ENCODE results near the gene THSD8. TPM values are rescaled to one million over a fixed set of nuclear protein-coding genes. Genes with fewer than 3 reads are reported as not detected.

The THSD8 gene
- total RNA-seq, 1 donor from 2014 or later, result 34.7 TPM

- no peaks in the 10 kb centered on the region for H3K9me3 Mint-ChIP-seq
- no peak within 1 kb of the TSS for H3K27ac Mint-ChIP-seq (ENCODE audit: unreplicated experiment)
- peak within 1 kb of the TSS; percentile 76 for H3K4me3 Mint-ChIP-seq
- no peak for TF ChIP-seq CTCF (conservative IDR thresholded peaks at IDR 0.05)
- peaks cover 30% of the 10 kb centered on the region for H3K4me1 Mint-ChIP-seq
- no peaks in the 10 kb centered on the region for H3K36me3 Mint-ChIP-seq (ENCODE audit: low read depth)
- no peak for DNase-seq (ENCODE audit: low read depth, low spot score)
- H3K27me3 Mint-ChIP-seq (ENCODE audit: low read depth), result peaks cover 89% of the 10 kb centered on the region
Observed at GRCh38 chr19:12834566-12834943, 32.7 kb downstream of the THSD8 start, which contains the start of gene RTBDN. TSS of gene RTBDN (minus strand) at chr19:12834579. CDS start at chr19:12829979, 4,600 bp downstream.

- Mint-ChIP-seq H3K4me3 (peak overlapping the region; percentile 51), H3K27ac (ENCODE audit: unreplicated experiment) (no peak overlapping the region), H3K27me3 (ENCODE audit: low read depth) (peaks cover 89% of the 10 kb centered on the region), H3K4me1 (peaks cover 33% of the 10 kb centered on the region), H3K9me3 (no peaks in the 10 kb centered on the region), H3K36me3 (ENCODE audit: low read depth) (no peaks in the 10 kb centered on the region)
- no peak for TF ChIP-seq CTCF (conservative IDR thresholded peaks at IDR 0.05)
- peak; percentile 29 for DNase-seq (ENCODE audit: low read depth, low spot score)
Observed at GRCh38 chr19:12834976-12835757, 33.3 kb downstream of the THSD8 start.

GRCh38 chr19:12836529-12836863 lies 34.6 kb downstream of the THSD8 start:
- peaks cover 89% of the 10 kb centered on the region for H3K27me3 Mint-ChIP-seq (ENCODE audit: low read depth)
- H3K4me3 Mint-ChIP-seq, result peak overlapping the region; percentile 87
- peaks cover 46% of the 10 kb centered on the region for H3K4me1 Mint-ChIP-seq
- no peak for TF ChIP-seq CTCF (conservative IDR thresholded peaks at IDR 0.05)
- H3K36me3 Mint-ChIP-seq (ENCODE audit: low read depth), result no peaks in the 10 kb centered on the region
- no peak overlapping the region for H3K27ac Mint-ChIP-seq (ENCODE audit: unreplicated experiment)
- no peak for DNase-seq (ENCODE audit: low read depth, low spot score)
- no peaks in the 10 kb centered on the region for H3K9me3 Mint-ChIP-seq

GRCh38 chr19:12837225-12837624 lies 35.4 kb downstream of the THSD8 start:
- H3K27me3 Mint-ChIP-seq (ENCODE audit: low read depth), result peaks cover 88% of the 10 kb centered on the region
- no peak for DNase-seq (ENCODE audit: low read depth, low spot score)
- H3K4me3 Mint-ChIP-seq, result peak overlapping the region; percentile 79
- no peak overlapping the region for H3K27ac Mint-ChIP-seq (ENCODE audit: unreplicated experiment)
- H3K9me3 Mint-ChIP-seq, result no peaks in the 10 kb centered on the region
- TF ChIP-seq CTCF (conservative IDR thresholded peaks at IDR 0.05), result no peak
- H3K36me3 Mint-ChIP-seq (ENCODE audit: low read depth), result no peaks in the 10 kb centered on the region
- H3K4me1 Mint-ChIP-seq, result peaks cover 52% of the 10 kb centered on the region

GRCh38 chr19:12838182-12838885 lies 36.5 kb downstream of the THSD8 start, which contains the start of gene MAST1:
TSS of gene MAST1 (plus strand) at chr19:12838515. CDS start at chr19:12838573, 58 bp downstream.
- H3K27me3 Mint-ChIP-seq (ENCODE audit: low read depth), result peaks cover 82% of the 10 kb centered on the region

More at GRCh38 chr19:12838182-12838885, 36.5 kb downstream of the THSD8 start, which contains the start of gene MAST1:
- H3K9me3 Mint-ChIP-seq, result no peaks in the 10 kb centered on the region
- peak within 1 kb of the TSS; percentile 82 for H3K4me3 Mint-ChIP-seq
- H3K36me3 Mint-ChIP-seq (ENCODE audit: low read depth), result no peaks in the 10 kb centered on the region
- DNase-seq (ENCODE audit: low read depth, low spot score), result peak; percentile 54
- peaks cover 44% of the 10 kb centered on the region for H3K4me1 Mint-ChIP-seq
- TF ChIP-seq CTCF (conservative IDR thresholded peaks at IDR 0.05), result peak; percentile 75
- H3K27ac Mint-ChIP-seq (ENCODE audit: unreplicated experiment), result peak within 1 kb of the TSS; percentile 15

Data from neural crest cell (in vitro differentiated cells).